PC-3 (cell line): Measurements from ENCODE around the gene H6PD.

ENCODE experiments used
- EZH2 ChIP-seq: fragments of 300-600 bp; sonication (generic); IDR thresholded peaks from one replicate; pipeline ENCODE4 v1.6.1; 2017; ENCODE audit warnings: antibody characterized with exemption, mild to moderate bottlenecking, low read length; ENCODE audit not compliant: unreplicated experiment
- EZH2phosphoT487 ChIP-seq: fragments of 300-600 bp; sonication (generic); IDR thresholded peaks from 2 replicates; pipeline ENCODE4 v1.6.1; 2018; ENCODE audit warnings: mild to moderate bottlenecking, antibody characterized with exemption, low read length, borderline replicate concordance
- TF ChIP-seq, protein P1 (sequence below): fragments of 300-600 bp; sonication (generic); conservative IDR thresholded peaks from 2 replicates; pipeline ENCODE4 v1.5.1; 2017; ENCODE audit warnings: antibody characterized with exemption, low read depth, mild to moderate bottlenecking, low read length

DNA sequence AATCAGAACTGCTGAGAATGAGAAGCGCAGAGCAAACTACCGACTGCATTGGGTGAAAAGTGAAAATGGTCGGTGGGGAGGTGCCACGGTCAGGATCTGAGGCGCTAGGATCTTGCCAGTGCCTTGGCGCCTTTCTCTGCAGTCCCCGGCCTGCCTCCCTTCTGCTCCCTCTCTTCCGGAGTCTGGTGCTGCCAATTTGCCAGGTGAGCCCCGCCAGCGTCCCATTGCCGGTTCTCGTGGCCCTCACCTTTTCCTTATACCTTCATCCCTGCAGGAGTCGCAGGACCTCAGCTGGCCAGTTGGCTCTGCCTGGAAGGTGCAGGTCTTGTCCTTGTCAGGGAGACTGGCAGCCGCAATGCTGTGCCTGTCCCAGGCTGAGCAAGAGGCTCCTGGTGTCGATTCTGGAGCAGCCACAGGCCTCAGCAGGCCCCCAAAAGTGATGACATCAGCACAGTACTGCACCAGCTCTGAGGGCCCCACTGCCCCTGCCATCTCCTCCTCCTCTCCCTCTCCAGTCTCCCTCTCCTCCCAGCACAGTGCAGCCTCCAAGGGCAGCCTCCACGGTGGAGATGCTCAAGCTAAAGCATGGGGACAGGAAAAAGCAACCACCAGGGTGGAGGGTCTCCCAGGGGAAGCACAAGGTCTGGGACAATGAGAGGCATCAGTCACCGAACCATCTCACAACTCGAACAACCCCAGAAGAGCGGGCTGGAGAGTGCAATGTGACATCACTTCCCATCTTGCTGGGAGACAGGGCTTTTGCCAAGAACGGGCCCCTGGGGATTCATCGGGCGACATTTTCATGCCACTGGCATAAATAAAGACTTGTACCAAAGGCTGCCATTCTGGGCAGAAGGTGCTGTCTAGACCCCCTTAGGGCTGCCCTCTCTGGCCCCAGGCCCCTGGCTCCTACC is 37.1 kb upstream of the H6PD start:
- TF ChIP-seq, protein P1, sequence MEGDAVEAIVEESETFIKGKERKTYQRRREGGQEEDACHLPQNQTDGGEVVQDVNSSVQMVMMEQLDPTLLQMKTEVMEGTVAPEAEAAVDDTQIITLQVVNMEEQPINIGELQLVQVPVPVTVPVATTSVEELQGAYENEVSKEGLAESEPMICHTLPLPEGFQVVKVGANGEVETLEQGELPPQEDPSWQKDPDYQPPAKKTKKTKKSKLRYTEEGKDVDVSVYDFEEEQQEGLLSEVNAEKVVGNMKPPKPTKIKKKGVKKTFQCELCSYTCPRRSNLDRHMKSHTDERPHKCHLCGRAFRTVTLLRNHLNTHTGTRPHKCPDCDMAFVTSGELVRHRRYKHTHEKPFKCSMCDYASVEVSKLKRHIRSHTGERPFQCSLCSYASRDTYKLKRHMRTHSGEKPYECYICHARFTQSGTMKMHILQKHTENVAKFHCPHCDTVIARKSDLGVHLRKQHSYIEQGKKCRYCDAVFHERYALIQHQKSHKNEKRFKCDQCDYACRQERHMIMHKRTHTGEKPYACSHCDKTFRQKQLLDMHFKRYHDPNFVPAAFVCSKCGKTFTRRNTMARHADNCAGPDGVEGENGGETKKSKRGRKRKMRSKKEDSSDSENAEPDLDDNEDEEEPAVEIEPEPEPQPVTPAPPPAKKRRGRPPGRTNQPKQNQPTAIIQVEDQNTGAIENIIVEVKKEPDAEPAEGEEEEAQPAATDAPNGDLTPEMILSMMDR, result no peak
- TF ChIP-seq EZH2, result no peak
- TF ChIP-seq EZH2phosphoT487, result no peak
